SU-DHL-6 (cell line): ENCODE results near the gene RTCB.

Experiments
- EZH2phosphoT487 ChIP-seq: fragments of 200-600 bp; sonication (generic), shearing (Covaris generic); conservative IDR thresholded peaks from 2 replicates; pipeline ENCODE4 v1.6.1; 2018; ENCODE audit warnings: mild to moderate bottlenecking, antibody characterized with exemption, low read length, moderate library complexity, mixed read lengths
- TF ChIP-seq, protein P1 (sequence below): fragments of 200-600 bp; sonication (generic); IDR thresholded peaks from one replicate; pipeline ENCODE4 v1.5.1; 2017; ENCODE audit warnings: antibody characterized with exemption, mild to moderate bottlenecking, low read length, moderate library complexity; ENCODE audit not compliant: insufficient read depth, poor library complexity, severe bottlenecking

DNA sequence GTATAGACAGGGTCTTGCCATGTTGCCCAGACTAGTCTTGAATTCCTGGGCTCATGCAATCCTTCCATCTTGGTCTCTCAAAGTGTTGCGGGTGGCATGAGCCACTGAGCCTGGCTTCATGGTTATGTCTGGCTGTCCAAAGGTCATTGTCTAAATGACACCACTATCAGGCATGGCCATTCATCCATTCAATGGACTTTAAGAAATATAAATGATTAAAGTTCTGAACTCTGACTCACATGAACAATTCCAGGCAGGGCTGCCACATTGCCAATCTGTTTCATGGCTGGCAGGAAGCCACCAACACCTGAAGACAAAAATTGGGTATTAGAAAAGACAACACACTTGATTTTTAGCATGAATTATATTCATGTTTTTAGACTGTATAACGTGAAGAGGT, 4.1 kb downstream of the RTCB start:
- TF ChIP-seq, protein P1, sequence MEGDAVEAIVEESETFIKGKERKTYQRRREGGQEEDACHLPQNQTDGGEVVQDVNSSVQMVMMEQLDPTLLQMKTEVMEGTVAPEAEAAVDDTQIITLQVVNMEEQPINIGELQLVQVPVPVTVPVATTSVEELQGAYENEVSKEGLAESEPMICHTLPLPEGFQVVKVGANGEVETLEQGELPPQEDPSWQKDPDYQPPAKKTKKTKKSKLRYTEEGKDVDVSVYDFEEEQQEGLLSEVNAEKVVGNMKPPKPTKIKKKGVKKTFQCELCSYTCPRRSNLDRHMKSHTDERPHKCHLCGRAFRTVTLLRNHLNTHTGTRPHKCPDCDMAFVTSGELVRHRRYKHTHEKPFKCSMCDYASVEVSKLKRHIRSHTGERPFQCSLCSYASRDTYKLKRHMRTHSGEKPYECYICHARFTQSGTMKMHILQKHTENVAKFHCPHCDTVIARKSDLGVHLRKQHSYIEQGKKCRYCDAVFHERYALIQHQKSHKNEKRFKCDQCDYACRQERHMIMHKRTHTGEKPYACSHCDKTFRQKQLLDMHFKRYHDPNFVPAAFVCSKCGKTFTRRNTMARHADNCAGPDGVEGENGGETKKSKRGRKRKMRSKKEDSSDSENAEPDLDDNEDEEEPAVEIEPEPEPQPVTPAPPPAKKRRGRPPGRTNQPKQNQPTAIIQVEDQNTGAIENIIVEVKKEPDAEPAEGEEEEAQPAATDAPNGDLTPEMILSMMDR: no peak
- TF ChIP-seq EZH2phosphoT487: no peak
